Measurements from ENCODE around the gene ADAMTS17. TPM values are rescaled to one million over a fixed set of nuclear protein-coding genes. Genes with fewer than 3 reads are reported as not detected.

The ADAMTS17 gene
- total RNA-seq, 1 donor from 2014 or later = 3.4 TPM

DNA sequence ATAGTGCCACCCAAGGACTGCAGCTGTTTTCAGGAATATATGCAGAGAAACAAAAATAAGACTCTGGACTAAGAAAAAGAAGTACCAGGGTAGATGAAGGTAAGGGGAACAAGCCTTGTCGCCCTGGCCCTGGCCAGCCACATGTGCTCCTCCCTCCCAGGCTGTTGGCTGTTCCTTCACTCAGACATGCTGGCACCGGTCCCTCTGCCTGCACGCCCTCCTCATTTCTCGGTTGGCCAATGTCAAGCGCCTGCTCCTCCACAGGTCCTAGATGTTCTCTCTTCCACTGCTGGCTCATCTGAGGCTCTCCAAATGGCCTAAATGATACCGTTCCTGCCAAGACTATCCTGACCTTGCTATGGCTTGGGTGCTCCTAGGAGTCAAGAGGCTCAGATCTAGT is 320.1 kb downstream of the ADAMTS17 start:
- TF ChIP-seq, protein P1, sequence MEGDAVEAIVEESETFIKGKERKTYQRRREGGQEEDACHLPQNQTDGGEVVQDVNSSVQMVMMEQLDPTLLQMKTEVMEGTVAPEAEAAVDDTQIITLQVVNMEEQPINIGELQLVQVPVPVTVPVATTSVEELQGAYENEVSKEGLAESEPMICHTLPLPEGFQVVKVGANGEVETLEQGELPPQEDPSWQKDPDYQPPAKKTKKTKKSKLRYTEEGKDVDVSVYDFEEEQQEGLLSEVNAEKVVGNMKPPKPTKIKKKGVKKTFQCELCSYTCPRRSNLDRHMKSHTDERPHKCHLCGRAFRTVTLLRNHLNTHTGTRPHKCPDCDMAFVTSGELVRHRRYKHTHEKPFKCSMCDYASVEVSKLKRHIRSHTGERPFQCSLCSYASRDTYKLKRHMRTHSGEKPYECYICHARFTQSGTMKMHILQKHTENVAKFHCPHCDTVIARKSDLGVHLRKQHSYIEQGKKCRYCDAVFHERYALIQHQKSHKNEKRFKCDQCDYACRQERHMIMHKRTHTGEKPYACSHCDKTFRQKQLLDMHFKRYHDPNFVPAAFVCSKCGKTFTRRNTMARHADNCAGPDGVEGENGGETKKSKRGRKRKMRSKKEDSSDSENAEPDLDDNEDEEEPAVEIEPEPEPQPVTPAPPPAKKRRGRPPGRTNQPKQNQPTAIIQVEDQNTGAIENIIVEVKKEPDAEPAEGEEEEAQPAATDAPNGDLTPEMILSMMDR (IDR thresholded peaks at IDR 0.05) = no peak
- peaks cover 52% of the 10 kb centered on the region for H3K4me1 Mint-ChIP-seq (ENCODE audit: low read depth)
- H3K9me3 Mint-ChIP-seq (ENCODE audit: low read depth) = no peaks in the 10 kb centered on the region
- H3K27ac Mint-ChIP-seq (ENCODE audit: unreplicated experiment) = no peak overlapping the region
- DNase-seq (ENCODE audit: low spot score) = no peak
- no peak overlapping the region for H3K4me3 Mint-ChIP-seq (ENCODE audit: unreplicated experiment)
- H3K27me3 Mint-ChIP-seq (ENCODE audit: low read depth) = no peaks in the 10 kb centered on the region
- no peaks in the 10 kb centered on the region for H3K36me3 Mint-ChIP-seq (ENCODE audit: low read depth)

DNA sequence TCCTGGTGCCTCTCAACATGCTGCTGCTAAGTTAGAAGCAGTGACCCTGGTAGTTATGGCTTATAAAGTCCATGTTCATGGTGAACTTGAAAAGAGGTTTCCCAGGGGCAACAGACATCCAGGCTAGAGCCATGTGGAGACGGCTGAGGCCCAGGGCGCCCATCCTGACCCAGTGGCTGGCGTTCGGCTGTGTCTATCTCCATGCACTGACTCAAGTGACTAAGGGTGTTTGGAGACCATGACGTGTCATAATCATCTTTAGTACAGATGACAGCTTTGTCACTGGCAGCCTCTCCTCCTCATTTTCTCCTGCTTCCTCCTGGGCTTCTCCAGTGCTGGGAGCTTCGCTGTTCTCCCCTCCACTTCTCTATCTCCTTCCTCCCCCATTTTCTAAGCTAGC is 321.2 kb downstream of the ADAMTS17 start:
- no peaks in the 10 kb centered on the region for H3K9me3 Mint-ChIP-seq (ENCODE audit: low read depth)
- no peak for DNase-seq (ENCODE audit: low spot score)
- no peaks in the 10 kb centered on the region for H3K27me3 Mint-ChIP-seq (ENCODE audit: low read depth)
- TF ChIP-seq, protein P1 (IDR thresholded peaks at IDR 0.05) = no peak
- no peaks in the 10 kb centered on the region for H3K36me3 Mint-ChIP-seq (ENCODE audit: low read depth)
- H3K4me3 Mint-ChIP-seq (ENCODE audit: unreplicated experiment) = no peak overlapping the region
- peaks cover 53% of the 10 kb centered on the region for H3K4me1 Mint-ChIP-seq (ENCODE audit: low read depth)
- H3K27ac Mint-ChIP-seq (ENCODE audit: unreplicated experiment) = peak overlapping the region; percentile 71

DNA sequence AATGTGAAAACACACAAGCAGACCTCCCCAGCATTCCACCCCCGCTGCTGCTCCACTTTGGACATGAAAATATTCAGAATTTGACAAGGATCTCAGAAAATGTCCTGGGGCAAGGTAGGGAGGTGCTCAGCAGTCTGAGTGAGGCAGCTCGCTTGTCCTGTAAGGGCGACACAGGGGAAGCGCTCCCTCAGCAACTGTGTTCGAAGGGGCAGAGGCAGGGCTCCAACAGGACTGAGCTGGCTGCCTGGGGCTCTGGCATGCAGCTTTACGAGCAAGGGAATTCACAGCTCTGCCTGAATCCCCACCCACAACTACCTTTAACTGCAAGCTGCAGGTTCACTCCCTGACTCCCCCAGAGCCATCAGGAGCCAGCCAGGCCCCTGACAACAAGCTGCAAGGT is 321.6 kb downstream of the ADAMTS17 start:
- no peaks in the 10 kb centered on the region for H3K27me3 Mint-ChIP-seq (ENCODE audit: low read depth)
- H3K4me3 Mint-ChIP-seq (ENCODE audit: unreplicated experiment) = no peak overlapping the region
- no peaks in the 10 kb centered on the region for H3K36me3 Mint-ChIP-seq (ENCODE audit: low read depth)
- H3K9me3 Mint-ChIP-seq (ENCODE audit: low read depth) = no peaks in the 10 kb centered on the region
- H3K4me1 Mint-ChIP-seq (ENCODE audit: low read depth) = peaks cover 53% of the 10 kb centered on the region
- TF ChIP-seq, protein P1 (IDR thresholded peaks at IDR 0.05) = no peak
- DNase-seq (ENCODE audit: low spot score) = no peak
- peak overlapping the region; percentile 71 for H3K27ac Mint-ChIP-seq (ENCODE audit: unreplicated experiment)

DNA sequence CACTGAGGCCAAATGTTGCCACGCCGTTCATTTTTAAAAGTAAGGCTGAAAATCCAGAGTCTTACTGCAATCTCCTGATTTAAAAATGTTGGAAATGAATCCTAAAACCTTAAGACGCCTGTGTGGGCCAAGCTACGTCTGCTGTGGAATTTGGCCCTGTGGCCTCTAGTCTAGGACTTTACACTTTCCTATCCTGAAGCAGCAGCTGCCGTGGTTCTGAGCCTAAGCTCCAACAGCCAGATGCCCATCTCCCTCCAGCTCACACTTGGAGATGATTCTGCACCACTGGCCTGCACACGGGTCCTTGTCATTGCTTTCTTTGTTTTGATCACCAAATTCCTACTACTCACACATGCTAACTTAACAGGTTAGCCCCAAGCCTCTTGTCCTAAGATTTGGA is 322.2 kb downstream of the ADAMTS17 start:
- Mint-ChIP-seq H3K27me3 (ENCODE audit: low read depth) (no peaks in the 10 kb centered on the region), H3K4me1 (ENCODE audit: low read depth) (peaks cover 53% of the 10 kb centered on the region), H3K4me3 (ENCODE audit: unreplicated experiment) (no peak overlapping the region), H3K27ac (ENCODE audit: unreplicated experiment) (peak overlapping the region; percentile 71), H3K9me3 (ENCODE audit: low read depth) (no peaks in the 10 kb centered on the region), H3K36me3 (ENCODE audit: low read depth) (no peaks in the 10 kb centered on the region)
- DNase-seq (ENCODE audit: low spot score) = no peak
- TF ChIP-seq, protein P1 (IDR thresholded peaks at IDR 0.05) = no peak

DNA sequence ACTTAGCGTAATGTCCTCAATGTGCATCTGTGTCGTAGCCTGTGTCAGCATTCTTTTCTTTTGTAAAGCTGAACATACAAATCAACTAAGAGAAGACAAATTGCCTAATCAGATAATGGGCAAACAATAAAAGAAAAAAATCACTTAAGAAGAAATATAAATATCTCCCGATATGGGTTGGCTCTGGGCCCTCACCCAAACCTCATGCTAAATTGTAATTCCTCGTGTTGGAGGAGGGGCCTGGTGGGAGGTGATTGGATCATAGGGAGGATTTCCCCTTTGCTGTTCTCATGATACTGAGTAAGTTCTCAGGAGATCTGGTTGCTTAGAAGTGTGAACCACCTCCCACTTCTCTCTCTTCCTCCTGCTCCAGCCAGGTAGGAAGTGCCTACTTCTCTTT is 323.6 kb downstream of the ADAMTS17 start:
- Mint-ChIP-seq H3K4me3 (ENCODE audit: unreplicated experiment) (no peak overlapping the region), H3K9me3 (ENCODE audit: low read depth) (no peaks in the 10 kb centered on the region), H3K4me1 (ENCODE audit: low read depth) (peaks cover 53% of the 10 kb centered on the region), H3K27me3 (ENCODE audit: low read depth) (no peaks in the 10 kb centered on the region), H3K36me3 (ENCODE audit: low read depth) (no peaks in the 10 kb centered on the region), H3K27ac (ENCODE audit: unreplicated experiment) (no peak overlapping the region)
- TF ChIP-seq, protein P1 (IDR thresholded peaks at IDR 0.05) = no peak
- DNase-seq (ENCODE audit: low spot score) = no peak
